Mucosa of rectum (tissue), 2 donors: ENCODE results near the gene CFAP46.
"Not testable (repeated sequence)": the region's sequence is repeated elsewhere in the genome, so short reads cannot be mapped to it uniquely, and the experiment has no call there.

Source experiments
- H3K27ac ChIP-seq, 2 donors: one replicate each; pipeline ENCODE4 v1.7.0; 2013; ENCODE audit warnings: inconsistent platforms in 2 of 2, low read depth in 2 of 2, low read length in 2 of 2
- H3K27me3 ChIP-seq, 2 donors: one replicate each; pipeline ENCODE4 v1.7.0; 2013; ENCODE audit warnings: low read length in 2 of 2; ENCODE audit not compliant: control insufficient read depth in 2 of 2, insufficient read depth in 2 of 2
- H3K36me3 ChIP-seq, 2 donors: one replicate each; pipeline ENCODE4 v1.7.0; 2013; ENCODE audit warnings: low read length in 2 of 2; ENCODE audit not compliant: control insufficient read depth in 2 of 2, insufficient read depth in 2 of 2
- H3K4me1 ChIP-seq, 2 donors: one replicate each; pipeline ENCODE4 v1.7.0; 2013; ENCODE audit warnings: low read length in 2 of 2, mild to moderate bottlenecking in 1 of 2; ENCODE audit not compliant: control insufficient read depth in 2 of 2, insufficient read depth in 2 of 2
- H3K4me3 ChIP-seq, 2 donors: one replicate each; pipeline ENCODE4 v1.7.0; 2013; ENCODE audit warnings: low read length in 2 of 2
- H3K9ac ChIP-seq, 2 donors: one replicate each; pipeline ENCODE4 v1.7.0; 2013; ENCODE audit warnings: low read length in 2 of 2, low read depth in 1 of 2, mild to moderate bottlenecking in 1 of 2
- H3K9me3 ChIP-seq, 2 donors: one replicate each; pipeline ENCODE4 v1.7.0; 2013; ENCODE audit warnings: low read length in 2 of 2; ENCODE audit not compliant: control insufficient read depth in 2 of 2
- donor health status: healthy.
- donor health status: Normal muscosa, but diverticular disease.

The CFAP46 gene

DNA sequence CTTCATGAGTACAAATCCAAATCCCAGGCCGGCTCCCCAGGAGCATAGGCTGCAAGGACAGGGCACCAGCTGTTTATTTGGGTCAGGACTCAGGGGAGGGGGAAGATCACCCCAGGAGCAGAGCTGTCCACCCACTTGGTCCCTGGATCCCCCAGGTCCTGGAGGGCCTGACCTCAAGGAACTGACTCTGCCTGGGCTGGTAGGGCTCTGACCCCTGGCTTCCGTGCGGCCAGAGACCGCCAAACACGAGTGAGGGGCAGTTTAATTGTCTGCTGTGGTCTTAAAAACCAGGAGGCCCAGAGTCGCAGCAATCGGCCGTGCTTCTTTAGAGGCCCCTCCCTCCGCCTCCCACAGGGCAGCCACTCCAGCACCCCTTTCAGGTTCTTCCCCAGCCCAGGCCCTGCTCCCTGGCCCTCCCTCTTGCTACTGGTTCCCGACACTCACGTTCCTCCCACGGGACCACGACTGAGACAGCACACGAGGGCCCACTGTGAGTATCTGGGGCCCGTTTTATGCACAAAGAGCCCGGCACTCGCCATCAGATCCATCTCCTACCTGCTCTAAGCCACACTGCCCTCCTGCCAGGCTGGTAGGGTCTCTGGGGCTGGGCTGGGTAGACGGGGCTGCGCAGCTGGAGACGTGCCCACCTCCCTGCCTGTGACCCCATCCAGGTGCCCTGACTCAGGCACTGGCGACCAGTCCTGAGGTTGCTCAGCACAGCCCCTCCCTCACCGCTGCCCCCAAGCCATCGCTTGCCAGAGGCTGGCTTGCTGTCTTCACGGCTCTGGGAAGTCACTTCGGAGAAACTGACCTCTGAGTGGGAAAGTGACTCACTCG is 30.0 kb upstream of the CFAP46 start:
- Histone ChIP-seq H3K27ac (no peak overlapping the region), H3K27me3 (peaks cover 0 to 21% of the 10 kb centered on the region in 2 donors), H3K9ac (no peak overlapping the region), H3K9me3 (no peaks in the 10 kb centered on the region), H3K4me3 (no peak overlapping the region), H3K36me3 (no peaks in the 10 kb centered on the region), H3K4me1 (peaks cover 0 to 3% of the 10 kb centered on the region in 2 donors)

DNA sequence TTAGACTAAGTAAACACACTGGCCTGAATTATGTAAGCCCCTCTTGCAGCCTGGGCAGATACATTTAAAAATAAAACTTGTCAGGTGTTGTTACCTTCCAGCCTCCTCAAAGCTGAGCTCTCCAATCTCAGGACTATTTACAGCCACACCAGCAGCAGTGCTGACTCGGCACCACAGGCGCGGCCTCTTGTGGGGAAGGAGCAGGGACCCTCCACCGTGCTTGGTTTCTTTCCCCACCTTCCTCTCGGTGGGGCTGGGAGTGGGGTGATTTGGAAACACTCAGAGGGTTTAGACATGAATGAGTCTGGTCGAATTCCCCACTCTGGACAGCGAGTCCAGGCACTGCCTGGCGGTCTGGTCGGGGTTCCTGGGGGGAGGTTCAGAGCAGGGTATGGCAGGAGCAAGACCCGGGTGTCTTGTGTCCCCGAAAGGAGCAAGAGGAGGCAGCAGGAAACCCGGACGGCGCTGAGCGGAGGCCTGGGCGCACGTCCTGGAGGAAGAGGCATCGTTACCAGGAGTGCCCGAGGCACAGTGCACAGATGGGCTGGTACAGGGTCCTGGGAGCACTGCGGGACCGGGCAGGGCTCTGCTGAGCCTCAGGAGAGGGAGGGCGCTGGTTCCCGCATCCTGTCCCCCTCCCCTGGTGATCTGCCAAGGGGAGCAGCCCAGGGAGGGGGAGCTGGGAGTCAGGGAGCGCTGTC is 29.2 kb upstream of the CFAP46 start:
- H3K4me3 ChIP-seq = no peak overlapping the region
- peaks cover 0 to 21% of the 10 kb centered on the region in 2 donors for H3K27me3 ChIP-seq
- no peaks in the 10 kb centered on the region for H3K9me3 ChIP-seq
- no peak overlapping the region for H3K27ac ChIP-seq
- H3K36me3 ChIP-seq = no peaks in the 10 kb centered on the region
- no peak overlapping the region for H3K9ac ChIP-seq
- peaks cover 0 to 6% of the 10 kb centered on the region in 2 donors for H3K4me1 ChIP-seq

DNA sequence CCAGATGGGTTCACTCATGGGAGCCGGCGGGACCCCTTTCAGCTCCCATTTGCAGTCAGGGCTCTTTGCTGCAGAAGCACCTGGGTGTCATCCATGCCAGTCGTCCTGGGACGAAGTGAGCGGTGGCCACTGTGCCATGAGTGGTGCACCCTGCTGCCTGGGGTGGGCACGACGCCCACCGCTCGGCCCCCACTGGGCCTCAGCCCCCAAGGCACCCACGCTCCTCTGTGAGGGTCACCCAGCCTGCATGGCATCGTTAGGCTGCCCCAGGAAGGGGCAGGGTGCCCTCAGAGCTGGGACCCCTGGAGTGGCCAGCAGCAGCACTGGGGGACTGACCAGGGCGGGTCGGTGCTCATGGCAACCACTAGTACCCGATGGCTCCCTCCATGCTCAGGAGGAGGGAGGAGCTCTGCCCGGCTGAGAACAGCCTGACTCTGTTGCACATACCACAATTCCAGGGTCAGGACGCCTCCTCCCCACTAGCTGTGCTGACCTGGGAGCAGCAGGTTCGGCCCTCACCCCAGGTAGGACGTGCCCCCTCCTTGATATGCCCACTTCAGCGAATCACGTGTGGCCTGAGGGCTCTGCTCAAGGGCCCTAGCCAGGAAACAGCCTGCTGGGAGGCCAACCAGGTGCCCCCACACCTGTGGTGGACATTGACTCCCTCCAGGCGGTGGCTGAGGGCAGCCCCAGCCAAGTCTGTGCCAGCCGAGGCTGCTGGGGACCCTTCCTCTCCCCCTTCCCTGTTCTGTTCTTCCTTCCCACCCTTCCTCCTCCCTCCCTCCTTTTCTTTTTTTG is 28.5 kb upstream of the CFAP46 start:
- Histone ChIP-seq H3K36me3 (no peaks in the 10 kb centered on the region), H3K9me3 (no peaks in the 10 kb centered on the region), H3K9ac (no peak overlapping the region), H3K4me1 (peaks cover 0 to 6% of the 10 kb centered on the region in 2 donors), H3K27ac (no peak overlapping the region), H3K4me3 (no peak overlapping the region), H3K27me3 (peaks cover 0 to 21% of the 10 kb centered on the region in 2 donors)

DNA sequence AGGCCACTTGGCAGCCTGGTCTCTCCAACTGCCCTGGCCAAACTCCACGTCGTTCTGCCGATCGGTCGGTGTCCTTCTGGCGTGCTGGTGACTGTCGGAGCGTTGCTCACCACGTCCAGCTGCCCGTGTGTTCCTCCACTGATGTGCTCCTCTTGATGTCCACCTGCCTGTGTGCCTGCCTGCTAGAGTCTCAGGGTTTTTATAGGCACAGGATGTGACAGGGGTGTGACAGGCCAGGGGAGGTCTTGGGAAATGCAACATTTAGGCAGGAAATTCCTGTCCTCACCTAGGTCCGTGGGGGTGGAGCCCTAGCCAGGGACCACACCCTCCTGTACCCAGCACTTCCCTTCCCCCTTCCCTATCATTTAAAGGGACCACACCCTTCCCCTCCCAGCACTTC is 25.2 kb upstream of the CFAP46 start:
- Histone ChIP-seq H3K9ac (no peak overlapping the region), H3K9me3 (no peaks in the 10 kb centered on the region), H3K4me3 (no peak overlapping the region), H3K36me3 (no peaks in the 10 kb centered on the region), H3K4me1 (peaks cover 0 to 13% of the 10 kb centered on the region in 2 donors), H3K27me3 (peaks cover 0 to 14% of the 10 kb centered on the region in 2 donors), H3K27ac (no peak overlapping the region)

GRCh38 chr10:132965411-132966057 is 23.2 kb upstream of the CFAP46 start:
- Histone ChIP-seq H3K27ac (peak overlapping the region in 1 of 2 donors; percentile 5), H3K36me3 (no peaks in the 10 kb centered on the region), H3K4me1 (peaks cover 4 to 18% of the 10 kb centered on the region in 2 donors), H3K9me3 (no peaks in the 10 kb centered on the region), H3K4me3 (peak overlapping the region in 1 of 2 donors; percentile 32), H3K9ac (no peak overlapping the region), H3K27me3 (peaks cover 0 to 9% of the 10 kb centered on the region in 2 donors)

DNA sequence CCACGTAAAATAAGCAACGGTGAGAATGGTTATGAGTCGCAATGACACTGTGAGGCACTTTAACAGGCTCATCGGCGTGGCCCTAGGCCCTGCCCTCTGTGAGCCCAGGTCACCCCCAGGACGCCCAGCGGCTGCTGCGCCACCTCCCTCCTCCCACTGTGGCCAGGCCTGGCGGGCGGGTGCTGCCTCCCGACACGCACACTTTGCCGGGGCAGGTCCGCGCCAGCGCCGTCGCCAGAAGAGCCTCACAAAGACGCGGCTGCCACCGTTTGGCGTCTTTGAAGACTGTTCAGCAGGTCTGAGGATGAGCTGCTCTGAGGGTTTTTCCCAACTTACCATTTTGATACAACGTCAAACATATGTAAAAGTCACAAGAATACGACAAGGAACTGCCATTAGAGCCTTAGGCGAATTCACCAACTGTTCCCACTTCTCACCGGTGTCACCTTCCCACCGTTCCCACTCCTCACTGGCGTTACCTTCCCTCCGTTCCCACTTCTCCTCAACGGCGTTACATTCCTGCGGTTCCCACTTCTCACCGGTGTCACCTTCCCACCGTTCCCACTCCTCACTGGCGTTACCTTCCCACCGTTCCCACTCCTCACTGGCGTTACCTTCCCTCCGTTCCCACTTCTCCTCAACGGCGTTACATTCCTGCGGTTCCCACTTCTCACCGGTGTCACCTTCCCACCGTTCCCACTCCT is 22.5 kb upstream of the CFAP46 start:
- not testable (repeated sequence) for H3K27me3 ChIP-seq, H3K9me3 ChIP-seq, H3K36me3 ChIP-seq
- H3K4me3 ChIP-seq = peak overlapping the region in 1 of 2 donors; percentile 42
- peak overlapping the region in 1 of 2 donors; percentile 5 for H3K27ac ChIP-seq
- H3K4me1 ChIP-seq = peaks cover 4 to 18% of the 10 kb centered on the region in 2 donors
- H3K9ac ChIP-seq = peak overlapping the region in 1 of 2 donors; percentile 51

GRCh38 chr10:132964231-132964630 is 21.9 kb upstream of the CFAP46 start:
- no peaks in the 10 kb centered on the region for H3K9me3 ChIP-seq
- H3K36me3 ChIP-seq = no peaks in the 10 kb centered on the region
- H3K9ac ChIP-seq = no peak overlapping the region
- H3K4me1 ChIP-seq = peaks cover 4 to 18% of the 10 kb centered on the region in 2 donors
- H3K27me3 ChIP-seq = peaks cover 0 to 9% of the 10 kb centered on the region in 2 donors
- no peak overlapping the region for H3K4me3 ChIP-seq
- H3K27ac ChIP-seq = no peak overlapping the region

GRCh38 chr10:132963430-132963960 is 21.1 kb upstream of the CFAP46 start:
- Histone ChIP-seq H3K9ac (no peak overlapping the region), H3K36me3 (no peaks in the 10 kb centered on the region), H3K27me3 (peaks cover 0 to 9% of the 10 kb centered on the region in 2 donors), H3K9me3 (no peaks in the 10 kb centered on the region), H3K27ac (no peak overlapping the region), H3K4me1 (peaks cover 4 to 18% of the 10 kb centered on the region in 2 donors), H3K4me3 (no peak overlapping the region)
